SIG-M5 (cell line): Measurements from ENCODE around the gene SLC66A1.

Experiments used
- DNase-seq: peaks from one replicate; lab custom pipeline; 2025; lab: John Stamatoyannopoulos, UW

SLC66A1 gene

DNA sequence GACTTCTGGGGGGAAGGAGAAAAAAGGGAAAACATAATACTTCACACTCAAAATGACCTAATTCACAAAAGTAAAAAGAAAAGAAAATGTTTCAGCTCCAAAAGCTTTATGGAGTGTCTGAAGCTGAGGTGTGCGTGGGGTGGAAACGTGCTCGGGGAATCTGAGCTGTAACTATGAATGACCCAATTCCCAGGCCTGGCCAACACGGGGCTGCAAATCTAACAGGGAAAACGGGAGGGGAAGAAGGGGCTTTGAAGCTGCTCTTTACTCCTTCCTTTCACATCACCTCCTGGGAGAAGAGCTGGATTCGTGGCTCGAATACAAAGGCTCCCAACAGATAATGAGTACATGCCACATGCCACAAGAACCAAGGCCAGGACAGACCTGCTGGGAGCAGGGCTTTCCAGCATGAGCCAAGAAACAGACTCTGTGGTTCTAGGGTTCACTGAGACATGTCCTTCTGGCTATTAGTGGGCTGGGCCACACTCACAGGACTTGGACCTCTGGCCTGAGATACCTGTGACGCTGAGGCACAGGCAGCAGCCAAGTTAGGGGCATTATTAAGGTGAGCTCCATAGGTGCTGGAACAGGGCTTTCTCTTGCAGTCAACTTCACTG, 51.5 kb downstream of the SLC66A1 start:
- no peak for DNase-seq

DNA sequence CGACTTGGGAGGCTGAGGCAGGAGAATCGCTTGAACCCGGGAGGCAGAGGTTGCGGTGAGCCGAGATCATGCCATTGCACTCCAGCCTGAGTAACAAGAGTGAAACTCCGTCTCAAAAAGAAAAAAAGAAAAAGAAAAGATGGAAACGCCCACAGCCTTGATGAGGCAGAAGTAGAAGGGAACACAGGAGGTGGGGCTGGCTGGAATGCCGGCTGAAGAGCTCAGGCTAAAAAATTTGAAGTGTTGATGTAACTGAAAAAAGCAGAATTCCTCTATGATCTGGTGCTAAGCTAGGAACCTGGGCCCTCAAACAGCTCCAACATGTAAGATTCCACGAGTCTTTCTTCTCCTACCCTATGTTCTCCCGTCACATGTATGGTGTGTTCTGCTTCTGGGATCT, 53.6 kb downstream of the SLC66A1 start:
- no peak for DNase-seq

- DNase-seq: no peak
Measured at GRCh38 chr1:19366599-19367536, 54.7 kb downstream of the SLC66A1 start.

DNA sequence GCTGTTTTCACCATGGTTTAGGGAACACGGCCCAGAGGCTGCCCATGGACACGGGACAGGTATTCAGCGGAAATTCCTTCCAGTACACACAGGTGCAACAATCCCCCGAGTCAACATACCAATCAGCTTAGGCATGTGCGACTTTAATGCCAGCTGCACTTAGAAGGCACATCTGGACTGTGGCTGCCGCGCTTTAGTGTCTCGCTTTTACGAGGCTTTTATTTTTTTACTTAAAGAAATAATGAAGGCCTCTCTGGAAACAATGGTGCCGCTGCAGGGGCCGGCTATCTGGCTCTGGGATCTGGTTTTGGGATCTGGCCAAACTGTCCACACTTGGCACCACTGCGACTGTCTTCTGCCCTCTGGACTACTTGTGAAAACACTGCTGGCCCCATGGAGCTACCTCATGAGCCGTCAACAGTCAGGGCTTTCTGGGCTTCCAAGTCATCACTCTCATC, 55.5 kb downstream of the SLC66A1 start:
- DNase-seq: no peak

GRCh38 chr1:19368050-19368449, 55.9 kb downstream of the SLC66A1 start:
- no peak for DNase-seq

GRCh38 chr1:19368964-19369363, 56.8 kb downstream of the SLC66A1 start:
- no peak for DNase-seq

DNA sequence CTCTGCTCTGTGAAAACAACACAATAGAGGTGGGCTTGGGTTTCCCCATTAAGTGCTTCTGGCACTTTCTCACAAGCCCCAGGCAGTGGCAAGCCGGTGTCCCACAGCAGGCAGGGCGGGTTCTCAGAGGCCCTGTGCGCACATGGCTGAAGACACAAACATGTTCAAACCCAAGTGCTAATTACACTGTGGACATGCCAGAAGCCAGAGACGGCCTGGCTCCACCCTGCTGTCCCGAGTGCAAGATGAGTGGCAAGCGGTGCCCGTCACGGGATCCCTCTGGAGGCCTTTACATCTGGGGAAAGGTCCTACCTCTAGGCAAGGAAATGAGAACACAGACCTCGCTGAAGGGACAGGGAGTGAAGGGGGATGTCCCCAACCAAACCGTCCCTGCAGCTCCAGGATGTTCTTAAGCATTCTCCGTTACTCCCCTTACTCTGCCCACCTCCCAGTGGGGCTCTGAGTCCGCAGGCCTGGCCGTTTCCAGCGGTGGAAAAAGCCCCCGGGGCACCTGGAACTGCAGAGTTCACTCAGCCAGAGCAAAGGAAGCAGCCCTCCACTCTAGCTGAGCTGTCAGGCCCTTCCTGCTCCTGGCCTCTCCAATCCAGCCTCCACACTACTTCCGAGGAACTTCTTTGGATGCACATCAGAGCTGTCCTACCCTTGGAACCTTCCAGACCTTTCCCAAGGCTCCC, 57.4 kb downstream of the SLC66A1 start:
- no peak for DNase-seq

DNA sequence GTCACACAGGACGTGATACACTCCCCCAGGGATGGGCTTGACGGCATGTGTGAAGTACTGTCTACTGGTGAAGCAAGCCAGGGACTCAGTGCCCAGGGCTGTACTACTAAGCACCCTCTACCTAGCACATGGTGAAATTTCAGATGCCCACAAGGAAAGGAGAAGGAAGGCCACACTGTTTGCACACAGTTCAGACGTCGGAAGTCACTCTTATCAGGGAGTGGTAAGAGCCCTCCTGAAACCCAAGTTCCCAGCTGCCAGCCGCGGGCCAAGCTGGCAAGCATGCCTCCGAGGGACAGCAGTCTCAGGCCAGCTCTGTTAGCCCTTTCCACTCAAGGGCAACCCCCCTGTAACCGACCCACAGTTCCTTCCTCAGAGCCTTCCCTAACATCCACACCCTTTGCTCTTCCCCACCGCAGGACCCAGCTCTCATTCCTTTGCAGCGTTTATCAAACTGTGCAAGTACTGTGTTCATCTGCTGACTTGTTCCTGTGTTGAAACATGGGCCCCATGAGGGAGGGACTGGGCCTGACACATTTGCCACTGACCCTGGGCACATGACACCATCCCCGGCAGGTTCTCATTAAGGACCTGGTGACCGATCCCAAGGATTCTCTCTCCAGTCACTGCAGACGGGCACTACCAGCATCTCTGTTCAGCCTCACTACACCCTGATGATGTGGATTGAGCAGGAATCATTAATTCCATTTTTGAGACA, 58.5 kb downstream of the SLC66A1 start:
- DNase-seq: no peak

DNA sequence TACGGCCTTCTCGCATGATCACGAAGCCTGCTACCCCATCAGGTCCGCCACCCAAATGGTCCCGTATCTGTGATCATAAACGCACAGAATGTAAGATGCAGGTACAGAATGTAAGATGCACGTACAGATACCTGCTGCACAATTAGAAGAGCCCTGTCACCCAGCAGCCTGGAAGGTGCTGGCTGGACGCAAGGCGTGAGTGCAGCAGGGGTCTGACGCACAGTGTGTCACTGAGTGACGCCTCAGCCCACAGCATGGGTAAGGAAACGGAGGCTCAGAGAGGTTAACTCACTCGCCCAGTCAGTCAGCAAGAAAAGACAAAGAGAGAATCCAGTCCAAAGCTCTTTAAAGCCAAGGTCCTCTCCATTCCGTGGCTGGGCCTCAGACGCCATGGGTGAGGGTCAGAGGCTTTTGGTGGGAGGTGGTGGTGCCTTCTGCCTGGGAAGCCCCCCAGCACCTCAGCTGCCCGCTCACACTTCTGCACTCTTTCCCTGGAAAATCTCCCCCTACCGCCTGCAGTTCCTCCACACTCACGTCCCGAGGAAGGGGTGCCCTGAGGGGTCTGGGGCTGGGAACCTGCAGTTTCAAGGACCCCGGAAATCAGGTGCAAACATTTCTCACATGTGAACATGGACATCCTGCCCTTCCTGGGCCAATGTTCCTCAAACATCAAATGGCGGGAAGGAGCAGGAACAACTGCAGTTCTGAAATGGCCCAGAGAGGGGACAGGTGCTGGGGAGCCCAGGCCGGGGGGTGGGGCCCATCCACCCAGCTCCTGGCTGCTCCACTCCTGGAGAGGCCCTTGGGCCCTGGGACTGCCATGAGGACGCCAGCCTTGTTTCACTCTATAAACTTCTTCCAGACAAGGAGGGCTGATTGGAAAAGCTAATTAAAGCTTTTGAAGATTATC, 59.4 kb downstream of the SLC66A1 start:
- DNase-seq: no peak

GRCh38 chr1:19372136-19372514, 60.0 kb downstream of the SLC66A1 start:
- DNase-seq: no peak

GRCh38 chr1:19372602-19373001, 60.5 kb downstream of the SLC66A1 start:
- no peak for DNase-seq

GRCh38 chr1:19373211-19374082, 61.3 kb downstream of the SLC66A1 start:
- no peak for DNase-seq

DNA sequence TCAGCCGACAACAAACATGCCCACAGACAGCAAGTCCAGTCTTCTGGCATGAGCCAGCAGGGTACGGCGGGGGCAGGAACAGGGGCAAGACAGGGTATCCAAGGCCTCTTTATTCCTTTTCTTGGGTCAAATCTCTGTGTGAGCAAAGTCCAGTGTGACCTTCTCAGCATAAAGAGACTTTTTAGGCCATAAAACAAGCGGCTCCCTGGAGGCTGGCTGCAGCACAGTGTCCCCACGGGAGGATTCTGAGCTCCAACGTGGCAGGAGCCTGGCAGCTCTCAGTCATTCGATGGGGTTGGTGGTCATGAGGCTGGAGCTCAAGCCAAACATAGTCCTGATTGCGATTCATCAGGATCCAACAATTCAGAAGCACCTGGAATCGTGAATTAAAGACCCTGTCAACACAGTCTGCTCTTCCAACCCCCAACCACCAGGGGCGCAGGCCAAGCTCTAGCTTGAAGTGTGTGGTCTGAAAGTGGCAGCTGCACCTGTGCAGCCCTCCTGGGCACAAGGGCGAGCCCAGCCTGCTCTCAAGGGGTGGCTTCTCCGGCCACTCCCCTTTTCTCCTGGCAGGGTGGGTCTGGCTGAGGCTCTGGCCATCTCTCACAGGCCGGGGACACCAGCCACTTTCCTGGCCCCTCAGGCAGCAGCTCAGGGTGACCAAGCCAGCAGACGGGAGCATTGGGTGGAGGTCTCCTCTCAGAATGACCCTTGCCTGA, 62.1 kb downstream of the SLC66A1 start:
- DNase-seq: no peak

DNA sequence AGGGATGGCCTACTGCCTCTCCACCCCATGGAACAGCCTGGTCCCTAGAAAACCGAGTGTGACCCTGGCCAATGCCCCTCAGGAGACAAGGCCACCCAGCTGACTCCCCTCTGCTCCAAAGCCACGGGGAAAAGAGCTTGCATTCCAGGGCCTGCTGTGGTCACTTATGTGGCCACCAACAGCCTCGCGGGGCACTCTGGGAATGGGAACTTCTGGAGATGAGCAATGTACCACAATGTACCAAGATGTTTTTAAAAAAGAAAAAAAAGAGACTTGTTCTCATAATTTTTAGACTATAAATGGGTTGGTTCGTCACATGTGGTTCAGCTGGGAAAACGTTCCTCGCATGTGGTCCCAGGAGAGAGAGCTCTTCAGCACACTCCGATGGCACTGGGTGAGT, 62.8 kb downstream of the SLC66A1 start:
- no peak for DNase-seq

DNA sequence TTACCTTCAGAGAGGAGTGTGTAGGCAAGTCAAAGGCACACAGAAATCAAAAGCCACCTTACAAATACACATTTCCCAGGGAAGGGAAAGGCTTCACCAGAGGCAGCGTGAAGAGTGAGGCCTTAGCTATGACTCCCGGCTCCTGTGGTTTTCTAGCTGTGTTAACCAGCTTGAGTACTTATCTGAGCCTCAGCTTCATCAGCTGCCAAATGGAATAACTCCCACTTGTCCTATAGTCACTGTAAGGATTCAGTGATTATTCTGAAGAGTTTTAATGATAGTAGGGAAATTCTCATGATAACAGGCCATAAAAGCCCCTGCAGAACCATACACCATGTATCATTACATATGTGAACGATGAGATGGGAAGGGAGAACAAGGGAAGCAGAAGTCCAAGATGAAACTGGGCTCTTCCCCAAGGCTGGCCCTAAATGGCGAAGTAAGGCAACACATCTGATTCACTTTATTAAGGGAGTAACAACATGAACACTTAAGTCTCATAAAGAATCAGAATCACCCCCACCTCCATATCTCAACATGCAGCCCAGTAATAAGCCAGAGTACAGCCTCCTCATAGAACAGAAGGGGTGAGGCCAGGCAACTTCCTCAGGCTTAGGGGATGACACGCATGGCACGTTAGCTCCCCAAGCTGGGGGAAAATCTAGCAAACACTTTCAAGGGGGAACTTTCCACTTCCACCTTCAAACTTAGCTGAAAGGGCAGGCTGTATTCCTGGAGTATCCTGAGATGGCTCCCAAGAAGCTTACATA, 63.7 kb downstream of the SLC66A1 start:
- no peak for DNase-seq

DNA sequence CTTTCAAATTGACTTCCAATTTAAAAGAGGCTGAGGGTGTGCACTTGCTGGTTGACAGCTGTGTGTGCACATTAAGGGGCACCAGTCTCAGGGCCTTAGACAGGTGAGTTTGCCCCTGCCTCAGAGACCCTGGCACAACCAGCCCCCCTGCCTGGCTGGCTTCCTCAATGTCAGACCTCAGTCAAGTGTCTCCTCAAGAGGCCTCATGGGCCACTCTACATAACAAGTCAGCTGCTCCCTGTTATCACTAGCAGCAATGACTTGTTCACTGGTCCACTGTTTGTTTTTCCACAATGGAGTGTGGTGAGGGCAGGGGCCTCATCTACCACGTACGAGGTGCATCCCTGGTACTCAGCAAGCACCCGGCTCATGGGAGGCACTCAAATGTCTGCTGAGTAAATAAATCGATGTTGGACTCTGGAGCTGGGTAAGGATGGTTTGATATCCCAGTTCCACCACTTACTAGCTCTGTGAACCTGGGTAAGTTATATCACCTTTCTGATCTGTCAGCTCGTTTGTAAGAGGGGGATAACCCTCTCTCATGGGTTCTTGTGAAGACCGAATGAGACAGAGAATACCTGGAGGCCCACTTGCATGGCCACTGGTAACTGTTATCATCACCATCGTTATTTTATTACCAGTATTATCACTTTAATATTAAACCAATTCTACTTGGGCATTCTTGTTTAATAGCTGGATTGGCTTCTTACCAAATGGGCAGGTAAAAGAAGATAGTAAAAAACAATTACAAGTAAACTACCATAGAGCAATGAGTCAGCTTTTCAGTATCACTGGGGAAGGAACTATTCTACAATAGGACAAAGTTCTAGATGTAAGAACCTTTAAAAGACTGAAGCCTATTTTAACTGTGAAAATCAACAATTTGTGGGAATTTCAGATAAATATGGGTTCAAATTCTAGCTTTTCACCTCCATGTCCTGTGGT, 64.6 kb downstream of the SLC66A1 start:
- no peak for DNase-seq
